Panc1 (cell line): ENCODE measurements around the gene SUGCT. TPM values are rescaled to one million over a fixed set of nuclear protein-coding genes. Genes with fewer than 3 reads are reported as not detected.

Source experiments
- ATAC-seq: fragments of 200-7000 bp; cut with Tn5 transposase; 2 replicates; pipeline ENCODE4 v1.9.1; 2020; ENCODE audit warnings: mild to moderate bottlenecking, moderate library complexity
- BruUV-seq: library from RNA; stranded (reverse); fragments of 400-500 nt; replicated peaks from 2 replicates; lab custom pipeline; 2021; lab: Mats Ljungman, UMichigan
- CTCF ChIA-PET: fragments of 300-600 bp; sonication (Branson Sonifier 250); formaldehyde crosslinking; loops from one replicate; lab custom pipeline; 2022; ENCODE audit warnings: antibody characterized with exemption; lab: Charles Lee
- POLR2A ChIA-PET: fragments of 300-600 bp; sonication (Branson Sonifier 250); formaldehyde crosslinking; loops from one replicate; lab custom pipeline; 2022; ENCODE audit warnings: antibody characterized with exemption; lab: Charles Lee
- DNase-seq: peaks from one replicate; pipeline ENCODE4 v3.0.0-alpha.2; 2010; ENCODE audit warnings: low read depth, low spot score
- H3K27ac ChIP-seq: 2 replicates; pipeline ENCODE4 v1.5.1; 2011; ENCODE audit warnings: mild to moderate bottlenecking, low read length, inconsistent platforms
- H3K27me3 ChIP-seq: fragments of 200-500 bp; sonication (Bioruptor generic); 2 replicates; pipeline ENCODE4 v1.6.0; 2014; ENCODE audit warnings: low read length, inconsistent platforms; ENCODE audit not compliant: control insufficient read depth, insufficient read depth
- H3K36me3 ChIP-seq: fragments of 200-500 bp; sonication (Bioruptor generic); 2 replicates; pipeline ENCODE4 v1.5.1; 2014; ENCODE audit warnings: inconsistent platforms, mild to moderate bottlenecking, low read length, moderate library complexity; ENCODE audit not compliant: control insufficient read depth, insufficient read depth
- H3K4me1 ChIP-seq: 2 replicates; pipeline ENCODE4 v1.5.1; 2011; ENCODE audit warnings: inconsistent platforms, mild to moderate bottlenecking, low read length, moderate library complexity; ENCODE audit not compliant: control insufficient read depth, insufficient read depth
- H3K4me3 ChIP-seq, 2 experiments: 2 replicates each; pipeline ENCODE4 v1.5.1; 2011 to 2012; ENCODE audit warnings: low read depth in 2 of 2, low read length in 2 of 2, mild to moderate bottlenecking in 2 of 2, inconsistent platforms in 1 of 2, moderate library complexity in 1 of 2
- H3K9me3 ChIP-seq: fragments of 200-500 bp; sonication (Bioruptor generic); 2 replicates; pipeline ENCODE4 v1.5.1; 2014; ENCODE audit warnings: low read depth, mild to moderate bottlenecking, inconsistent platforms, low read length, moderate library complexity; ENCODE audit not compliant: control insufficient read depth, insufficient read depth
- CTCF ChIP-seq: fragments of 450-650 bp; IDR thresholded peaks from 2 replicates; pipeline ENCODE4 v1.5.1; 2017; ENCODE audit warnings: mild to moderate bottlenecking
- POLR2AphosphoS5 ChIP-seq: IDR thresholded peaks from 2 replicates; pipeline ENCODE4 v1.6.1; 2012; ENCODE audit warnings: mild to moderate bottlenecking, low read depth, low read length, moderate library complexity
- REST ChIP-seq, 2 experiments: IDR thresholded peaks; 2 replicates each; pipeline ENCODE4 v1.6.1; 2011 to 2012; ENCODE audit warnings: low read depth in 2 of 2, control low read depth in 1 of 2, low read length in 1 of 2, mild to moderate bottlenecking in 1 of 2, moderate library complexity in 1 of 2; ENCODE audit not compliant: insufficient read depth in 1 of 2
- SIN3A ChIP-seq: IDR thresholded peaks from 2 replicates; pipeline ENCODE4 v1.6.1; 2012; ENCODE audit warnings: low read depth, mild to moderate bottlenecking, low read length, moderate library complexity, borderline replicate concordance; ENCODE audit not compliant: insufficient read depth
- TCF7L2 ChIP-seq: IDR thresholded peaks from 2 replicates; pipeline ENCODE4 v1.6.1; 2011; ENCODE audit warnings: mild to moderate bottlenecking, low read depth, low read length, inconsistent platforms
- in situ Hi-C: cut with HindIII; loops from 2 replicates; pipeline ENCODE4 v1.10.0; 2016; ENCODE audit warnings: low sequenced_read_pairs, low pct_unique_long_range_greater_than_20kb
- intact Hi-C: fragments of 100-400 bp; cut with micrococcal nuclease; formaldehyde crosslinking; loops from one replicate; pipeline ENCODE4 v1.10.0; 2022; ENCODE audit not compliant: unreplicated experiment
- total RNA-seq: library from RNA; stranded (reverse); gene quantifications from one replicate; pipeline ENCODE4 v1.2.1, GENCODE V29; 2021; ENCODE audit not compliant: unreplicated experiment

SUGCT gene
- total RNA-seq, 1 experiment from 2014 or later = 3.1 TPM

GRCh38 chr7:40439686-40440085 lies 304.9 kb downstream of the SUGCT start:
- ChIA-PET POLR2A (no interaction called here), CTCF (no interaction called here)
- ATAC-seq = no peak
- Histone ChIP-seq H3K27ac (no peak overlapping the region), H3K27me3 (no peaks in the 10 kb centered on the region), H3K4me1 (no peaks in the 10 kb centered on the region), H3K4me3 (no peak overlapping the region), H3K36me3 (no peaks in the 10 kb centered on the region), H3K9me3 (peaks cover 12% of the 10 kb centered on the region; the same call in 1 of the 2 replicates)
- BruUV-seq = no TSS peak
- intact Hi-C loops (no loop called here), in situ Hi-C loops (no loop called here)
- TF ChIP-seq TCF7L2 (no peak), CTCF (no peak), POLR2AphosphoS5 (no peak), REST (IDR thresholded peaks at IDR 0.05; ENCODE audit: insufficient read depth in 1 of 2, low read depth in 2 of 2, low read length in 1 of 2) (no peak), SIN3A (no peak)
- DNase-seq = no peak

GRCh38 chr7:40447345-40447744 lies 312.5 kb downstream of the SUGCT start:
- ChIA-PET CTCF (no interaction called here), POLR2A (no interaction called here)
- H3K27me3 ChIP-seq = no peaks in the 10 kb centered on the region
- H3K9me3 ChIP-seq = no peaks in the 10 kb centered on the region
- H3K27ac ChIP-seq = no peak overlapping the region
- no peaks in the 10 kb centered on the region for H3K4me1 ChIP-seq
- H3K36me3 ChIP-seq = no peaks in the 10 kb centered on the region
- ATAC-seq (no peak), DNase-seq (no peak)
- no TSS peak for BruUV-seq
- H3K4me3 ChIP-seq = no peak overlapping the region
- in situ Hi-C loops = no loop called here
- TF ChIP-seq CTCF = peak; percentile 8; the same call in 1 of the 2 replicates
- TF ChIP-seq TCF7L2 = no peak
- no peak for TF ChIP-seq REST (IDR thresholded peaks at IDR 0.05; ENCODE audit: insufficient read depth in 1 of 2, low read depth in 2 of 2, low read length in 1 of 2)
- intact Hi-C loops = no loop called here
